ENCODE measurements around the gene HMCES.

HMCES gene

DNA sequence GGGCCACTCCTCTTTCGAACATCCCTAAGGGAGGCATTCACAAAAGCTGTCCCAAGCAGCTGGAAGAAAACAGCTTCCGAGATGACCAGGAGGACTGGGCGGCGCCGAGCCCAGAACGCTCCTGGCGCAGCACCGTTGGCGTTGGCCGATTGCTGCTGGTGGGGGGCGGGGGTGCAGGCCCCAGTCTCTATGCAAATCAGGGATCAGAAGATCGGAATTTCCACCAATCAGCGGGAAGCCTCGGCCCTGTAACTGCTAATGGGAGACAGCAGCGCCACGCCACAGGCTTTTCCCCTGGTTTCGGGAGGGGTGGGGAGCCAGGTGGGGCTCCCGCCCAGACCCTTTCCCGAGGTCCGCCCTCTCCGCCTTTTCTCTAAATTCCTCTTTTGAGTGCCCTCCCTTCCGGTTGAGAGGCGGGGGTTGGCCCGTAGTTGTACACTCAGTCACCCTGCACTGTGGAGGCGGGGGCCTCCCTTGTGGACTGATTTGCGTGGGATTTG lies 27.0 kb downstream of the HMCES start:
- peak; percentile 67 for DNase-seq (ENCODE audit: extremely low spot score)
- POLR2A ChIA-PET = interaction anchor here (2.8 kb wide), 1 partner anchor 10 kb away, joined by 13 read pairs; a partner anchor contains a TSS
- TF ChIP-seq, protein P1, sequence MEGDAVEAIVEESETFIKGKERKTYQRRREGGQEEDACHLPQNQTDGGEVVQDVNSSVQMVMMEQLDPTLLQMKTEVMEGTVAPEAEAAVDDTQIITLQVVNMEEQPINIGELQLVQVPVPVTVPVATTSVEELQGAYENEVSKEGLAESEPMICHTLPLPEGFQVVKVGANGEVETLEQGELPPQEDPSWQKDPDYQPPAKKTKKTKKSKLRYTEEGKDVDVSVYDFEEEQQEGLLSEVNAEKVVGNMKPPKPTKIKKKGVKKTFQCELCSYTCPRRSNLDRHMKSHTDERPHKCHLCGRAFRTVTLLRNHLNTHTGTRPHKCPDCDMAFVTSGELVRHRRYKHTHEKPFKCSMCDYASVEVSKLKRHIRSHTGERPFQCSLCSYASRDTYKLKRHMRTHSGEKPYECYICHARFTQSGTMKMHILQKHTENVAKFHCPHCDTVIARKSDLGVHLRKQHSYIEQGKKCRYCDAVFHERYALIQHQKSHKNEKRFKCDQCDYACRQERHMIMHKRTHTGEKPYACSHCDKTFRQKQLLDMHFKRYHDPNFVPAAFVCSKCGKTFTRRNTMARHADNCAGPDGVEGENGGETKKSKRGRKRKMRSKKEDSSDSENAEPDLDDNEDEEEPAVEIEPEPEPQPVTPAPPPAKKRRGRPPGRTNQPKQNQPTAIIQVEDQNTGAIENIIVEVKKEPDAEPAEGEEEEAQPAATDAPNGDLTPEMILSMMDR (IDR thresholded peaks at IDR 0.05; ENCODE audit: control extremely low read depth, extremely low read depth, low read depth, missing control alignments) = no peak
- CTCF ChIA-PET = interaction anchor here (0.9 to 3.9 kb wide), 2 partner anchors 11 to 14 kb away, joined by 4 to 22 read pairs; a partner anchor contains a TSS

DNA sequence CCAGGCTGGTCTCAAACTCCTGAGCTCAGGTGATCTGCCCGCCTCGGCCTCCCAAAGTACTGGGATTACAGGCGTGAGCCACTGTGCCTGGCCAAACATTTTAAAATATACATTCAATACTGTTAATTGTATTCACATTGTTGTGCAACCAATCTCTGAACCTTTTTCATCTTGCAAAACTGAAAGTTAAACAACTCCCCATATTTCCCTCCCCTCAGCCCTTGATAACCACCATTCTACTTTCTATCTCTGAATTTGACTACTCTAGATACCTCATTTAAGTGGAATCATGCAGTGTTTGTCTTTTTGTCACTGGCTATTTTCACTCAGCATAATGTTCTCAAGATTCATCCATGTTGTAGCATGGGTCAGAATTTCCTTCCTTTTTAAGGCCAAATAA lies 30.0 kb downstream of the HMCES start:
- no peak for DNase-seq (ENCODE audit: extremely low spot score)
- TF ChIP-seq, protein P1 (IDR thresholded peaks at IDR 0.05; ENCODE audit: control extremely low read depth, extremely low read depth, low read depth, missing control alignments) = no peak
- ChIA-PET CTCF (interaction anchor here (0.8 kb wide), 1 partner anchor 8 kb away, joined by 4 read pairs; a partner anchor contains a TSS), POLR2A (interaction anchor here (0.6 kb wide), 1 partner anchor 60 kb away, joined by 6 read pairs; the partner anchor contains the start of gene COPG1)

DNA sequence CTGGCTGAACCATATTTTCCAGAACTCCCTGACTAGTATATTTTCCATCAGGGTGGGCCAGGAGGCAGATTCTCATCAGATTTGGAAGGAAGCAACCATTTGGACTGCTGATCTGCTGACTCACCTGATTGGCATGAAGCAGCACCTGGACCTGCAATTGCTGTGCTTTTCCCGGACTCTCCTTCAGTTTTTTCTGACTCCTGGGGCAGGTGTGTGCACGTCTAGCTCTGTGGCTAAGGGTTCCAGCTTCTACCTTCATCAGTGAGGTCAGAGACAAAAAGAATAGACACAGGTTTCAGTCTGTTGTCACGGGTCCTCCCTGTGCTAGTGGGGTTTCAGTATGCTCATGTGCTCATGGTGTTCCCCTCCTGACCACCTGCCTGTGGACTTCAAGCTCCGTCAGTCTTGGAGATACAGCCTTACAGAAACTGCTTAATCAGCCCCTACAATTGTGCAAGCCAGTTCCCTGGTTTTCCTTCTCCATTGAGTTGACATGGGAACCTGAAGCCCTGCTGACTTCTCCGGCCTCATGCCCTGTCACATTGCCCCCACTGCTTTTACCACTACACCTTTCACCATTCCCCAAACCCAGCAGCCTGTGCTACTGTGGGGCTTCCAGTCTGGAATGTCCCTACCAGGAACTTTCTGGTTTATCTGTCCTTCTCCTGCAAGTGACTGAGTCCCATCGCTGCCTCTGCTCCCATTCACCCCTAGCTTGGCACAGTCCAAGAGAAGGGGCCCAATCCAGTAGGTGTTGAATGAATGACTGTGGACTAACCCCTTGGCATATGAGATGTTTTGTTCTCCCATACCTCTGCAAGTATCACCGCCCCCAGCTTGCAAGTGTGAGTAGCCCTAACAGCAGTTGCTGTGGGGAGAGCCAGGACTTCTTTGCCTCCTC lies 31.7 kb downstream of the HMCES start:
- DNase-seq (ENCODE audit: extremely low spot score) = peak; percentile 55
- TF ChIP-seq, protein P1 (IDR thresholded peaks at IDR 0.05; ENCODE audit: control extremely low read depth, extremely low read depth, low read depth, missing control alignments) = no peak
- CTCF ChIA-PET = interaction anchor here (0.8 to 1.9 kb wide), 2 partner anchors 27 to 340 kb away, joined by 3 to 7 read pairs; no protein-coding TSS in a partner anchor
- POLR2A ChIA-PET = interaction anchor here (0.6 to 3.6 kb wide), 3 partner anchors 11 to 32 kb away, joined by 5 to 13 read pairs (median 5); partner anchors contain the start of gene HMCES

DNA sequence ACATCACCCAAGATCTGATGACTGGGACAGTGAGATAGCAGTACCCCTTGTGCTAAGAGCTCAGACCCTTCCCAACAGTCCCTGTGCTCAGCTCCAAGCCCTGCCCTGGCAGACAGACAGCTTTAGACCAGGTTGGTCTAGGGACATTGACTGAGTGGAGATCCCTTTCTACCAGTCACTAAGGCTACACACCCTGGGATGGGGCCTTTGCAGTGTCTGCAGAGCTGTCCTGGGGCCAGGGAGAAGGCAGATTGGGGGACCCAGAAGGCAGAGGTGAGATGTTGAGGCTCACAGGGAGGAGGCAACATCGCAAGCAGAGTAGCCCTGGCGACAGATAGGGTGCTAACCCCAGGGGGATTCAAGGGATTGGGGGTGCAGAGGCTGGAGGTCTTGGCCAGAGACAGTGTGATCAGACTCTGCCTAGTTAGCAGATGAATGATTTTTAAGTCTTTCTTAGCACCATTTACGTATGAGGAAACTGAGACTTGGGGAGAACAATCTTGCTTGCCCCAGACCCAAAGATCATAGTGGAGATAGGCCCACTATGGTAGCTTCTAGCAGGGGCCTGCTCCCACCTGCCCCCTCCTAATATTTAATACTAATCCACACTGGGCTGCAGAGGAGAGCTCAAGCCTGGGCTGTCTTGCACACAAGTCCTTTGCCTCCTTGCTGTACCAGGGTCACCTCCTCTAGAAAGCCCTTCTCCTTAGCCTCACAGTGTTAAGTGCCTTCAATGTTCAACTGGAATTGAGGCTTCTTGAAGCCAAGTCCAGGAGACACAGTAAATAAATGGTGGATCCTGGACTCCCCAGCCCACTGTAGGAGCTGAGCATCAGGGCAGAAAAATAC lies 32.6 kb downstream of the HMCES start:
- CTCF ChIA-PET = interaction anchor here (1.0 to 1.9 kb wide), 3 partner anchors 19 to 257 kb away, joined by 3 to 7 read pairs (median 5); no protein-coding TSS in a partner anchor
- POLR2A ChIA-PET = interaction anchor here (0.6 to 3.6 kb wide), 4 partner anchors 9 to 78 kb away, joined by 3 to 13 read pairs (median 4); partner anchors contain the start of gene HMCES
- DNase-seq (ENCODE audit: extremely low spot score) = no peak
- TF ChIP-seq, protein P1 (IDR thresholded peaks at IDR 0.05; ENCODE audit: control extremely low read depth, extremely low read depth, low read depth, missing control alignments) = no peak

DNA sequence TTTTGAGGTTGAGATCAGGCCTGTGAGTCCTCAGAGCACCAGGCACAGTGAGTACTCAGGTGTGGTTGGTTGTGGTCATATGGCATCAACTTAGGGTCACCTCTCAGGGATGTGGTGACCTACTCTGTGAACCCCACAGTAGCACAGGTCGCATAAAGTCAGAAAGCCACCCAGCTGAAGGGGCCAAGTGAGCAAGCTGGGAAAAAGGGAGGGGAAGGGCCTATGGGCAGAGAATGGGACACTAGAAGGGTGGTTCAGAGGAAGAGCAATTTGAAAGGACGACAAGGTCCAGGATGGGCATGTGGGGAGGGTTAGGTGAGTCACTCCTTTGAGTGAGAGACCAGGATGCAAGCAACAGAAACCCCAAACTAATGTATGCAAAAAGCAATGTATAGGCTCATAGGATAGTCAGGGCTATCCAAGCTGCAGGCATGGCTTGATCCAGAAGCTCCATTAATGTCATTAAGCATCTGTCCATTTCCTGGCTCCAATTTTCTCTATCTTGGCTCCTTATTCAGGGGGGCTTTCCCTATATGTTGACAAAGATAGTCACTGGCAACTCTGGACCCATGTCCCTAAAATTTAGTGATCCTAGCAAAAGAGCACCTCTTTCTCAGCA lies 33.5 kb downstream of the HMCES start:
- TF ChIP-seq, protein P1 (IDR thresholded peaks at IDR 0.05; ENCODE audit: control extremely low read depth, extremely low read depth, low read depth, missing control alignments) = no peak
- ChIA-PET CTCF (interaction anchor here (1.0 to 1.9 kb wide), 2 partner anchors 20 to 258 kb away, joined by 3 to 5 read pairs; no protein-coding TSS in a partner anchor), POLR2A (interaction anchor here (0.6 to 3.6 kb wide), 3 partner anchors 10 to 79 kb away, joined by 3 to 13 read pairs (median 3); partner anchors contain the start of gene HMCES)
- no peak for DNase-seq (ENCODE audit: extremely low spot score)

Data from GM10248 (cell line).